Superior temporal gyrus (tissue), 1 donor: ENCODE data around the gene GABARAPL2.
A peak's percentile ranks its signal among the peaks of the same experiment; 100 is the strongest.

Source experiments
- DNase-seq: peaks from one replicate; pipeline ENCODE4 v3.0.0-alpha.2; 2016; ENCODE audit errors: extremely low spot score

GABARAPL2 gene

GRCh38 chr16:75555213-75555706 lies 10.9 kb upstream of the GABARAPL2 start:
- peak; percentile 91 for DNase-seq

GRCh38 chr16:75555707-75556430 lies 10.3 kb upstream of the GABARAPL2 start, which contains the start of gene TMEM231:
Gene TMEM231 (minus strand): TSS chr16:75556252. CDS start chr16:75556209, 43 bp downstream.
- DNase-seq, result peak; percentile 96

GRCh38 chr16:75556431-75556950 lies 9.7 kb upstream of the GABARAPL2 start:
- no peak for DNase-seq

- DNase-seq, result no peak
Observed at GRCh38 chr16:75558846-75559401, 7.3 kb upstream of the GABARAPL2 start.

- DNase-seq, result no peak
Observed at GRCh38 chr16:75559564-75560372, 6.4 kb upstream of the GABARAPL2 start.

GRCh38 chr16:75565640-75566039 lies 539 bp upstream of the GABARAPL2 start:
- no peak for DNase-seq

GRCh38 chr16:75566758-75567255 lies 628 bp downstream of the GABARAPL2 start:
- no peak for DNase-seq

- no peak for DNase-seq
Observed at GRCh38 chr16:75567911-75568310, 1.7 kb downstream of the GABARAPL2 start.

GRCh38 chr16:75570396-75571065 lies 4.4 kb downstream of the GABARAPL2 start:
- DNase-seq, result no peak

- no peak for DNase-seq
Observed at GRCh38 chr16:75572864-75573542, 6.8 kb downstream of the GABARAPL2 start.

- no peak for DNase-seq
Observed at GRCh38 chr16:75573955-75574354, 7.8 kb downstream of the GABARAPL2 start.

- no peak for DNase-seq
Observed at GRCh38 chr16:75575958-75576357, 9.8 kb downstream of the GABARAPL2 start.

GRCh38 chr16:75576384-75576811 lies 10.2 kb downstream of the GABARAPL2 start:
- DNase-seq, result peak; percentile 64

- DNase-seq, result no peak
Observed at GRCh38 chr16:75578212-75578611, 12.0 kb downstream of the GABARAPL2 start.

GRCh38 chr16:75578725-75579124 lies 12.5 kb downstream of the GABARAPL2 start:
- no peak for DNase-seq

- no peak for DNase-seq
Observed at GRCh38 chr16:75579281-75579834, 13.2 kb downstream of the GABARAPL2 start.

GRCh38 chr16:75584108-75584507 lies 17.9 kb downstream of the GABARAPL2 start:
- DNase-seq, result no peak

- DNase-seq, result no peak
Observed at GRCh38 chr16:75588716-75589115, 22.5 kb downstream of the GABARAPL2 start.

- no peak for DNase-seq
Observed at GRCh38 chr16:75589306-75589705, 23.1 kb downstream of the GABARAPL2 start.
